Body of pancreas (tissue), 4 donors: Measurements from ENCODE around the gene ARID4B. TPM values are rescaled to one million over a fixed set of nuclear protein-coding genes. Genes with fewer than 3 reads are reported as not detected.

Experiments
- ATAC-seq: fragments of 150-250 bp; one replicate; pipeline ENCODE4 v1.9.1; 2016
- DNase-seq, 4 donors: peaks; one replicate each; pipeline ENCODE4 v3.0.0-alpha.2; 2019
- H3K27ac ChIP-seq, 4 donors: fragments of 200-600 bp; sonication (generic); 1 replicate in 3 of 4; 2 replicates in 1 of 4; pipeline versions ENCODE4 v1.5.1 to v1.6.1; 2016 to 2019; ENCODE audit warnings: mild to moderate bottlenecking in 1 of 4, mixed read lengths in 1 of 4, moderate library complexity in 1 of 4
- H3K27me3 ChIP-seq, 2 donors: fragments of 200-600 bp; sonication (generic); one replicate each; pipeline ENCODE4 v1.6.0; 2016; ENCODE audit warnings: mild to moderate bottlenecking in 1 of 2
- H3K36me3 ChIP-seq, 2 donors: fragments of 200-600 bp; sonication (generic); replicated peaks in 1 of 2; 2 replicates each; pipeline ENCODE4 v1.5.1; 2016; ENCODE audit warnings: low read depth in 2 of 2; ENCODE audit not compliant: insufficient read depth in 1 of 2
- H3K4me1 ChIP-seq: fragments of 200-600 bp; sonication (generic); one replicate; pipeline ENCODE4 v1.6.0; 2016
- H3K4me3 ChIP-seq, 2 donors: fragments of 200-600 bp; sonication (generic); 1 replicate in 1 of 2; 2 replicates in 1 of 2; pipeline ENCODE4 v1.5.1; 2016 to 2019
- H3K9me3 ChIP-seq, 3 donors: fragments of 200-600 bp; sonication (generic); 1 replicate in 2 of 3; 2 replicates in 1 of 3; pipeline ENCODE4 v1.5.1; 2016
- POLR2A ChIP-seq, 3 donors: fragments of 450-650 bp; IDR thresholded peaks; one replicate each; pipeline ENCODE4 v1.6.1; 2016; ENCODE audit warnings: antibody characterized with exemption in 3 of 3, mild to moderate bottlenecking in 2 of 3
- WGBS, 2 donors: methylation state at CpG; one replicate each; pipeline ENCODE4 v1.1.5; 2017; 5-methylcytosine and 5-hydroxymethylcytosine counted together
- intact Hi-C: fragments of 100-400 bp; cut with DNase I; formaldehyde crosslinking; loops from one replicate; pipeline ENCODE4 v1.15.1; 2023
- total RNA-seq, 2 donors: library from RNA; depleted of rRNA; stranded (reverse); fragments of >200 nt; gene quantifications; one replicate each; pipeline ENCODE4 v1.1.0, GENCODE V29; 2016
- TF ChIP-seq, protein P1 (sequence below), 7 experiments: fragments of 450-650 bp in 4 of 7; fragments of 200-600 bp in 3 of 7; sonication (generic) in 3 of 7; IDR thresholded peaks; one replicate each; pipeline ENCODE4 v1.5.1; 2016 to 2019; ENCODE audit warnings: antibody characterized with exemption in 7 of 7

The ARID4B gene
- total RNA-seq, 2 donors from 2014 or later = 27.7 to 35.3 TPM

DNA sequence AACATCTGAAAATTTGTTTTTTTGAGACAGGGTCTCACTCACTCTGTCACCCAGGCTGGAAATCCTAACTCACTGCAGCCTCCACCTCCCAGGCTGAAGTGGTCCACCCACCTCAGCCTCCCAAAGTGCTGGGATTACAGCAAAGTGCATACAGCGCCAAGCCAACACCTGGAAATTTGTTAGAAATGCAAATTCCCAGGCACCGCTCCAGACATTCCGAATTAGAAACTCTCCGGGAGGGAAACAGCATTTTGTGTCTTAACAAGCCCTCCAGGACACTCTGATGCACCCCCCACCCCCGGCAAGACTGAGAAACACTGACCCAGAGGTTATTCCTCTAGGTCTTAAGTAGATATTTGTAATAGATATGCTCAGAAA, 49.1 kb downstream of the ARID4B start:
- intact Hi-C loops = no loop called here
- Histone ChIP-seq H3K27ac (peak overlapping the region; percentile 59 to 84 (median 66)), H3K9me3 (no peaks in the 10 kb centered on the region), H3K4me1 (peaks cover 60% of the 10 kb centered on the region), H3K27me3 (no peaks in the 10 kb centered on the region), H3K36me3 (no peaks in the 10 kb centered on the region), H3K4me3 (no peak overlapping the region)
- TF ChIP-seq, protein P1, sequence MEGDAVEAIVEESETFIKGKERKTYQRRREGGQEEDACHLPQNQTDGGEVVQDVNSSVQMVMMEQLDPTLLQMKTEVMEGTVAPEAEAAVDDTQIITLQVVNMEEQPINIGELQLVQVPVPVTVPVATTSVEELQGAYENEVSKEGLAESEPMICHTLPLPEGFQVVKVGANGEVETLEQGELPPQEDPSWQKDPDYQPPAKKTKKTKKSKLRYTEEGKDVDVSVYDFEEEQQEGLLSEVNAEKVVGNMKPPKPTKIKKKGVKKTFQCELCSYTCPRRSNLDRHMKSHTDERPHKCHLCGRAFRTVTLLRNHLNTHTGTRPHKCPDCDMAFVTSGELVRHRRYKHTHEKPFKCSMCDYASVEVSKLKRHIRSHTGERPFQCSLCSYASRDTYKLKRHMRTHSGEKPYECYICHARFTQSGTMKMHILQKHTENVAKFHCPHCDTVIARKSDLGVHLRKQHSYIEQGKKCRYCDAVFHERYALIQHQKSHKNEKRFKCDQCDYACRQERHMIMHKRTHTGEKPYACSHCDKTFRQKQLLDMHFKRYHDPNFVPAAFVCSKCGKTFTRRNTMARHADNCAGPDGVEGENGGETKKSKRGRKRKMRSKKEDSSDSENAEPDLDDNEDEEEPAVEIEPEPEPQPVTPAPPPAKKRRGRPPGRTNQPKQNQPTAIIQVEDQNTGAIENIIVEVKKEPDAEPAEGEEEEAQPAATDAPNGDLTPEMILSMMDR (IDR thresholded peaks at IDR 0.05) = no peak
- no peak for TF ChIP-seq POLR2A (IDR thresholded peaks at IDR 0.05)
- 37 to 38% methylated on average over 4 to 5 of the region's 5 CpGs for WGBS, 2 donors
- ATAC-seq (peak; percentile 12), DNase-seq (peak in 1 of 4 donors; percentile 32)

DNA sequence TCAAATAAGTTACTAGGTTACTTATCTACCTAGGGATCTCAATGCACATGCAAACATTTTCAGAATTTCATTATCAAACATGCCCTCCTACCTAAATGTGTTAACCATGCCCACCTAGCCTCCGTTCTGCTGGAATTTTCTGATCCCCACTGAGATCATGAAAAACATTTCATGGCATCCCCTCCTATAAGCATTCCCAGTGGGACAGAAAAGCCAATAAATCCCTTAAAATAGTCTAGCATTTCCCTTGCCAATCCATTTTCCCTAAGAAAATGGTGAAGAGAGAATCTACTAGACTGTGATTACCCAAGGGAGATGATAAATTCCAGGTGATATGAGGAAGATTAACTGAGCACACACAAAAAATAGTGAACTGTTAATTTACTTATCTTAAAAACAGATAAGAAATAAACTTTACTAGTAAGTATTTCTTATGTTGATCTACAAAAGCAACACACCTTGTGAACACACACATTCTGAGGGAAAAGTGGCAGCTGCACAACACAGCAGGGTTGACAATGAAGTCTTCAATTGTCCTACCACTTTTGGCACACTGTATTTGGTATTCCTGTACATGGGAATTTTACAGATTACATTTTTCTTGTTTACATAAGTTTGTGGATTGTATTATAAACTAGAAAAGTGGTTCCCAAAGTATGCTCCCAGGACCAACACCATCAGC, 49.6 kb downstream of the ARID4B start:
- Histone ChIP-seq H3K9me3 (no peaks in the 10 kb centered on the region), H3K27ac (peak overlapping the region; percentile 59 to 84 (median 66)), H3K36me3 (no peaks in the 10 kb centered on the region), H3K27me3 (no peaks in the 10 kb centered on the region), H3K4me3 (no peak overlapping the region), H3K4me1 (peaks cover 59% of the 10 kb centered on the region)
- intact Hi-C loops = no loop called here
- DNase-seq (peak; percentile 49 to 76 (median 67)), ATAC-seq (peak; percentile 61)
- no peak for TF ChIP-seq POLR2A (IDR thresholded peaks at IDR 0.05)
- TF ChIP-seq, protein P1 (IDR thresholded peaks at IDR 0.05) = no peak
- WGBS, 2 donors = 24 to 32% methylated on average over 1 of the region's 1 CpG

DNA sequence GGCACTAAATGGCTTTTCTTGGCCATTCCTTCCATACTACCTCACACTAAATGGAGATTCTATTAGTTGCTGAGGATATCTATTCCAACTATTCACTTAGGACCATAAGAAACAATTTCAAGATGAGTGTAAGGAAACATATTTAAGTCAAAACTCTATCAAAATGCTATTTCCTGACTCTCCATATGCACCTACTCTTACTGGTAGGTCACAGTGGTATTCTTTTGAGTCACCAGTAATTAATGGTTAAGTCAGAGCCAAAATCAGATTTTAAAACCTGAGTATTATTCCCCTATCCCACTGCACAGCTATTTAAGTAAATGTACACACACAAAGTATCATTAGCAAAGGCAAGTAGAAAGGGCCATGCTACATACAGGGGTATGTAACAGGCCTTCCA, 50.3 kb downstream of the ARID4B start:
- ATAC-seq (no peak), DNase-seq (no peak)
- Histone ChIP-seq H3K9me3 (no peaks in the 10 kb centered on the region), H3K27ac (peak overlapping the region; percentile 59 to 84 (median 66)), H3K4me1 (peaks cover 65% of the 10 kb centered on the region), H3K27me3 (no peaks in the 10 kb centered on the region), H3K4me3 (no peak overlapping the region), H3K36me3 (no peaks in the 10 kb centered on the region)
- intact Hi-C loops = no loop called here
- no peak for TF ChIP-seq POLR2A (IDR thresholded peaks at IDR 0.05)
- TF ChIP-seq, protein P1 (IDR thresholded peaks at IDR 0.05) = no peak

DNA sequence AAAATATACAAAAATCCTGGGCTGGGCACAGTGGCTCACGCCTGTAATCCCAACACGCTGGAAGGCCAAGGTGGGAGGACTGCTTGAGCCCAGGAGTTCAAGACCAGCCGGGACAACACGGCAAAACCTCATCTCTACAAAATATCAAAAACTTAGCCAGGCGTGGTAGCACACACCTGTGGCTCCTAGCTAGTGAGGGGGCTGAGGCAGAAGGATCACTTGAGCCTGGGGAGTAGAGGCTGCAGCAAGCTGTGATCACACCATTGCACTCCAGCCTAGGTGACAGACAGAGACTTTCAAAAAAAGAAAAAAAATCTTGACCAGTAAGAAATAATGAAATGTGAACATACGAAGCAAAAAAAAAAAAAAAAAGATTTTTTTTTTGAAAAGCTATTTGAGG, 52.1 kb downstream of the ARID4B start:
- Histone ChIP-seq H3K27me3 (no peaks in the 10 kb centered on the region), H3K36me3 (no peaks in the 10 kb centered on the region), H3K4me3 (no peak overlapping the region), H3K9me3 (no peaks in the 10 kb centered on the region), H3K27ac (peak overlapping the region in 1 of 4 donors; percentile 61), H3K4me1 (peaks cover 57% of the 10 kb centered on the region)
- TF ChIP-seq POLR2A (IDR thresholded peaks at IDR 0.05) = no peak
- TF ChIP-seq, protein P1 (IDR thresholded peaks at IDR 0.05) = no peak
- intact Hi-C loops = no loop called here
- no peak for ATAC-seq
- no peak for DNase-seq
- WGBS, 2 donors = 91 to 95% methylated on average over 6 of the region's 6 CpGs

DNA sequence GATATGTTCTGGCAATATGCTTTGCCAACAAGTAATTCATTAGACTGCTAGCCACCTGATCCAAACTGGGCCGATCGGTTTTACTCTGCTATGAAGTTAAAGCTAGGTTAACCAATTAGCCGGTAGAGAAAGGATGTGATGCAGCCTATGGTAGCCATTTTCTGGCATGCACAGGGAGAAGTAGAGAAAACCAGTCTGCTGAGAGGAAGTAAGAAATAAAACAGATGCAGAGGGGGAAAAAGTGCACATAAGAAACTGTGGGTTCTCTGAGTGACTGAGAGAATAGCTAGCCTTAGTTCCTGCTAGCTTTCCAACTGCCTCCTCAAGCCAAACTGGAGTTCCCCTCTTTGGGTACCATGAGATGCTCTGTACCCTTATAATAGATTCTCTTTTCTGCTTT, 52.8 kb downstream of the ARID4B start:
- ATAC-seq = no peak
- Histone ChIP-seq H3K36me3 (no peaks in the 10 kb centered on the region), H3K27ac (peak overlapping the region in 2 of 4 donors; percentile 56 to 61), H3K4me3 (no peak overlapping the region), H3K27me3 (no peaks in the 10 kb centered on the region), H3K4me1 (peaks cover 52% of the 10 kb centered on the region), H3K9me3 (no peaks in the 10 kb centered on the region)
- TF ChIP-seq, protein P1 (IDR thresholded peaks at IDR 0.05) = no peak
- TF ChIP-seq POLR2A (IDR thresholded peaks at IDR 0.05) = no peak
- 7 to 18% methylated on average over 3 of the region's 3 CpGs for WGBS, 2 donors
- peak in 1 of 4 donors; percentile 33 for DNase-seq
- intact Hi-C loops = no loop called here
